ENCODE results near the gene CLCN2. TPM values are rescaled to one million over a fixed set of nuclear protein-coding genes. Genes with fewer than 3 reads are reported as not detected.

CLCN2 gene
- total RNA-seq, 2 experiments from 2014 or later, result 5.0 to 6.8 TPM

Other genes starting within 250 kb of the CLCN2 start
- gene EIF2B5, start 226.2 kb downstream of the CLCN2 start, total RNA-seq, result 10 to 100 TPM; 73.2 to 74.4 TPM
- gene DVL3, start 206.2 kb downstream of the CLCN2 start, total RNA-seq, result 10 to 100 TPM; 22.9 to 25.2 TPM
- gene AP2M1, start 186.8 kb downstream of the CLCN2 start, total RNA-seq, result 100 to 1,000 TPM; 209 to 219 TPM
- gene ABCF3, start 175.4 kb downstream of the CLCN2 start, total RNA-seq, result 10 to 100 TPM; 57.2 to 58.7 TPM
- not detected for gene VWA5B2, start 132.0 kb downstream of the CLCN2 start, total RNA-seq
- 10 to 100 TPM; 52.3 to 54.9 TPM for gene ALG3, start 112.6 kb downstream of the CLCN2 start, total RNA-seq
- gene EEF1AKMT4, start 111.9 kb downstream of the CLCN2 start, total RNA-seq, result 10 to 100 TPM; 10.2 to 10.9 TPM
- not detected for gene CAMK2N2, start 100.1 kb downstream of the CLCN2 start, total RNA-seq
- not detected for gene ECE2, start 85.6 kb downstream of the CLCN2 start, total RNA-seq
- gene PSMD2, start 62.4 kb downstream of the CLCN2 start, total RNA-seq, result 100 to 1,000 TPM; 257 to 282 TPM
- 100 to 1,000 TPM; 644 to 660 TPM for gene EIF4G1, start 47.0 kb downstream of the CLCN2 start, total RNA-seq
- 1 to 10 TPM; 2.1 to 3.4 TPM for gene FAM131A, start 24.0 kb downstream of the CLCN2 start, total RNA-seq
- 100 to 1,000 TPM; 175 to 177 TPM for gene POLR2H, start 105 bp upstream of the CLCN2 start, total RNA-seq
- not detected for gene THPO, start 16.6 kb upstream of the CLCN2 start, total RNA-seq
- not detected for gene CHRD, start 18.4 kb upstream of the CLCN2 start, total RNA-seq
- under 1 TPM; 0.04 to 0.16 TPM for gene EPHB3, start 200.2 kb upstream of the CLCN2 start, total RNA-seq

All from activated naive CD8-positive, alpha-beta T cell treated with anti-CD3 and anti-CD28 coated beads for 36 hours (primary cell).